Measurements from ENCODE around the gene ZXDC.

DNA sequence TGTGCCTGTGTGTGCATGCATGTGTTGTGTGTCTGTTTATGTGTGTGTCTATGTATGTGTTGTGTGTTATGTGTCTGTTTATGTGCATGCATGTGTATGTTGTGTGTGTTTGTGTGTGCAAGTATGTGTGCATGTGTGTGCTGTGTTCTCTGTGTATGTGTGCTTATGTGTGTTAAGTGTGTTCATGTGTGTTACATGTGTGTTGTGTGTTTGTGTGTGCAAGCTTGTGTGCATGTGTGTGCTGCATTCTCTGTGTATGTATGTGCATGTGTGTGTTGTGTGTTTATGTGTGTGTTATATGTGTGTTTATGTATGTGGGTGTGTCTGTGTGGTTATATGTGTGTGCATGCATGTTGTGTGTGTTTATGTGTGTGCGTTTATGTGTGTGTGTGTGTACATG lies 27.0 kb upstream of the ZXDC start:
- TF ChIP-seq CTCF (IDR thresholded peaks at IDR 0.05) (no peak), POLR2A (IDR thresholded peaks at IDR 0.05) (no peak)

All from uterus (tissue), 2 donors.